Neural cell (in vitro differentiated cells): ENCODE measurements around the gene FBXO8. TPM values are rescaled to one million over a fixed set of nuclear protein-coding genes. Genes with fewer than 3 reads are reported as not detected.

ENCODE experiments used
- H2AFZ ChIP-seq: fragments of 200-600, 300-800 bp; sonication (generic), shearing (Covaris generic); 2 replicates; pipeline ENCODE4 v1.6.0; 2014; ENCODE audit warnings: low read depth, mild to moderate bottlenecking, antibody characterized with exemption, low read length, moderate library complexity
- H3F3A ChIP-seq: fragments of 200-600 bp; shearing (Covaris generic); 2 replicates; pipeline ENCODE4 v1.6.1; 2016; ENCODE audit warnings: mild to moderate bottlenecking, moderate library complexity, mixed read lengths, antibody characterized with exemption, low read length; ENCODE audit not compliant: insufficient read depth, poor library complexity, severe bottlenecking
- H3K27ac ChIP-seq: fragments of 200-600, 300-800 bp; sonication (generic), shearing (Covaris generic); 2 replicates; pipeline ENCODE4 v1.5.1; 2014; ENCODE audit warnings: mild to moderate bottlenecking, low read length, moderate library complexity
- H3K27me3 ChIP-seq: fragments of 300-800, 200-600 bp; sonication (generic), shearing (Covaris generic); 2 replicates; pipeline ENCODE4 v1.6.0; 2014; ENCODE audit warnings: mild to moderate bottlenecking, low read depth, low read length, moderate library complexity; ENCODE audit not compliant: insufficient read depth
- H3K36me3 ChIP-seq: fragments of 300-800, 200-600 bp; sonication (generic), shearing (Covaris generic); 2 replicates; pipeline ENCODE4 v1.5.1; 2014; ENCODE audit warnings: mild to moderate bottlenecking, antibody characterized with exemption, low read length, moderate library complexity; ENCODE audit not compliant: insufficient read depth
- H3K4me2 ChIP-seq: fragments of 300-800, 200-600 bp; sonication (generic), shearing (Covaris generic); 2 replicates; pipeline ENCODE4 v1.6.0; 2014; ENCODE audit warnings: mild to moderate bottlenecking, low read length
- H3K4me3 ChIP-seq: fragments of 300-800, 200-600 bp; sonication (generic), shearing (Covaris generic); 2 replicates; pipeline ENCODE4 v1.5.1; 2014; ENCODE audit warnings: mild to moderate bottlenecking, low read length, moderate library complexity
- H3K79me2 ChIP-seq: fragments of 200-600 bp; shearing (Covaris generic); replicated peaks from 2 replicates; pipeline ENCODE4 v1.6.0; 2014; ENCODE audit warnings: mild to moderate bottlenecking, low read length, moderate library complexity; ENCODE audit not compliant: insufficient read depth
- H3K9ac ChIP-seq: fragments of 300-800, 200-600 bp; sonication (generic), shearing (Covaris generic); 2 replicates; pipeline ENCODE4 v1.6.1; 2016; ENCODE audit warnings: mild to moderate bottlenecking, low read length, mixed read lengths
- H3K9me2 ChIP-seq: fragments of 200-600 bp; shearing (Covaris generic); 2 replicates; pipeline ENCODE4 v1.6.1; 2016; ENCODE audit warnings: mild to moderate bottlenecking, low read length, mixed read lengths; ENCODE audit not compliant: insufficient read depth
- H3K9me3 ChIP-seq: fragments of 200-600, 300-800 bp; sonication (generic), shearing (Covaris generic); 2 replicates; pipeline ENCODE4 v1.6.1; 2016; ENCODE audit warnings: mild to moderate bottlenecking, mixed run types, low read length, moderate library complexity, mixed read lengths
- H4K20me1 ChIP-seq: fragments of 200-600 bp; shearing (Covaris generic); 2 replicates; pipeline ENCODE4 v1.6.1; 2016; ENCODE audit warnings: mild to moderate bottlenecking, mixed run types; ENCODE audit not compliant: insufficient read depth
- CTCF ChIP-seq: fragments of 450-650 bp; IDR thresholded peaks from 2 replicates; pipeline ENCODE4 v1.5.1; 2014; ENCODE audit warnings: antibody characterized with exemption, mild to moderate bottlenecking, moderate library complexity; ENCODE audit not compliant: poor library complexity, severe bottlenecking
- EP300 ChIP-seq: fragments of 450-650 bp; conservative IDR thresholded peaks from 2 replicates; pipeline ENCODE4 v1.6.1; 2014; ENCODE audit warnings: antibody characterized with exemption, mild to moderate bottlenecking, moderate library complexity; ENCODE audit not compliant: poor library complexity, severe bottlenecking
- EZH2 ChIP-seq: fragments of 200-600, 300-800 bp; shearing (Covaris generic), sonication (generic); IDR thresholded peaks from 2 replicates; pipeline ENCODE4 v1.6.1; 2014; ENCODE audit warnings: antibody characterized with exemption, low read length, borderline replicate concordance, mild to moderate bottlenecking; ENCODE audit not compliant: insufficient read depth, poor library complexity, severe bottlenecking
- MXI1 ChIP-seq: fragments of 450-650 bp; conservative IDR thresholded peaks from 2 replicates; pipeline ENCODE4 v1.6.1; 2014; ENCODE audit warnings: antibody characterized with exemption, mild to moderate bottlenecking; ENCODE audit not compliant: poor library complexity, severe bottlenecking
- POLR2AphosphoS5 ChIP-seq: IDR thresholded peaks from 2 replicates; pipeline ENCODE4 v1.6.1; 2012
- RAD21 ChIP-seq: fragments of 450-650 bp; conservative IDR thresholded peaks from 2 replicates; pipeline ENCODE4 v1.6.1; 2014; ENCODE audit warnings: antibody characterized with exemption, mild to moderate bottlenecking, moderate library complexity
- REST ChIP-seq: IDR thresholded peaks from 2 replicates; pipeline ENCODE4 v1.6.1; 2012; ENCODE audit warnings: borderline replicate concordance
- SMC3 ChIP-seq: fragments of 450-650 bp; conservative IDR thresholded peaks from 2 replicates; pipeline ENCODE4 v1.6.1; 2014; ENCODE audit warnings: antibody characterized with exemption, mild to moderate bottlenecking, moderate library complexity; ENCODE audit not compliant: poor library complexity
- TAF1 ChIP-seq: IDR thresholded peaks from 2 replicates; pipeline ENCODE4 v1.6.1; 2012; ENCODE audit warnings: low read depth
- polyA plus RNA-seq: library from polyadenylated mRNA; depleted of rRNA; stranded (reverse); fragments of >200 nt; gene quantifications from 2 replicates; pipeline ENCODE4 v1.2.3, GENCODE V29; 2014

Gene FBXO8
- polyA plus RNA-seq, 1 donor from 2014 or later, result 29.3 TPM

GRCh38 chr4:174199735-174200134, 83.7 kb downstream of the FBXO8 start:
- TF ChIP-seq EP300 (no peak), SMC3 (no peak)
- no peaks in the 10 kb centered on the region for H3K9me2 ChIP-seq
- H2AFZ ChIP-seq, result no peak overlapping the region
- no peaks in the 10 kb centered on the region for H3K36me3 ChIP-seq
- H3F3A ChIP-seq, result no peaks in the 10 kb centered on the region
- H3K4me3 ChIP-seq, result no peak overlapping the region
- H4K20me1 ChIP-seq, result no peaks in the 10 kb centered on the region
- H3K9ac ChIP-seq, result no peak overlapping the region
- H3K79me2 ChIP-seq, result no peaks in the 10 kb centered on the region
- no peak overlapping the region for H3K27ac ChIP-seq
- no peaks in the 10 kb centered on the region for H3K9me3 ChIP-seq
- H3K4me2 ChIP-seq, result no peak overlapping the region
- no peaks in the 10 kb centered on the region for H3K27me3 ChIP-seq

- no peak overlapping the region for H3K27ac ChIP-seq
- H3K4me2 ChIP-seq, result no peak overlapping the region
Measured at GRCh38 chr4:174198828-174199227, 84.6 kb downstream of the FBXO8 start.

More at GRCh38 chr4:174198828-174199227, 84.6 kb downstream of the FBXO8 start:
- H3K9me3 ChIP-seq, result no peaks in the 10 kb centered on the region
- H4K20me1 ChIP-seq, result no peaks in the 10 kb centered on the region
- no peaks in the 10 kb centered on the region for H3K27me3 ChIP-seq
- no peaks in the 10 kb centered on the region for H3K79me2 ChIP-seq
- no peak overlapping the region for H3K9ac ChIP-seq
- TF ChIP-seq POLR2AphosphoS5 (no peak), MXI1 (no peak), CTCF (no peak), SMC3 (no peak), EP300 (no peak), TAF1 (no peak), REST (no peak), EZH2 (no peak), RAD21 (no peak)
- H3K4me3 ChIP-seq, result no peak overlapping the region
- no peaks in the 10 kb centered on the region for H3F3A ChIP-seq
- no peaks in the 10 kb centered on the region for H3K36me3 ChIP-seq
- H2AFZ ChIP-seq, result no peak overlapping the region
- no peaks in the 10 kb centered on the region for H3K9me2 ChIP-seq
